DOHH2 (cell line): ENCODE data around the gene MTOR.

ENCODE experiments used
- CTCF ChIP-seq: fragments of 200-600 bp; sonication (generic); IDR thresholded peaks from one replicate; pipeline ENCODE4 v1.5.1; 2014; ENCODE audit warnings: antibody characterized with exemption, mild to moderate bottlenecking, low read depth, low read length; ENCODE audit not compliant: poor library complexity, severe bottlenecking
- EZH2phosphoT487 ChIP-seq: fragments of 200-600 bp; sonication (generic); IDR thresholded peaks from 2 replicates; pipeline ENCODE4 v1.6.1; 2017; ENCODE audit warnings: borderline replicate concordance, mild to moderate bottlenecking, antibody characterized with exemption, low read length, moderate library complexity, mixed read lengths

GRCh38 chr1:11169202-11169601 is 93.1 kb downstream of the MTOR start:
- TF ChIP-seq CTCF (no peak), EZH2phosphoT487 (no peak)
